Activated CD4-positive, alpha-beta T cell treated with anti-CD3 and anti-CD28 coated beads, Interleukin-2, Interleukin-4, amounts not matched to agents 100 ng/mL and 50 ng/mL, durations not matched to agents 16 hours and 8 hours (primary cell): ENCODE data around the gene KAZN.

ENCODE experiments used
- DNase-seq: peaks from one replicate; pipeline ENCODE4 v3.0.0-alpha.2; 2020; ENCODE audit warnings: low spot score

KAZN gene

DNA sequence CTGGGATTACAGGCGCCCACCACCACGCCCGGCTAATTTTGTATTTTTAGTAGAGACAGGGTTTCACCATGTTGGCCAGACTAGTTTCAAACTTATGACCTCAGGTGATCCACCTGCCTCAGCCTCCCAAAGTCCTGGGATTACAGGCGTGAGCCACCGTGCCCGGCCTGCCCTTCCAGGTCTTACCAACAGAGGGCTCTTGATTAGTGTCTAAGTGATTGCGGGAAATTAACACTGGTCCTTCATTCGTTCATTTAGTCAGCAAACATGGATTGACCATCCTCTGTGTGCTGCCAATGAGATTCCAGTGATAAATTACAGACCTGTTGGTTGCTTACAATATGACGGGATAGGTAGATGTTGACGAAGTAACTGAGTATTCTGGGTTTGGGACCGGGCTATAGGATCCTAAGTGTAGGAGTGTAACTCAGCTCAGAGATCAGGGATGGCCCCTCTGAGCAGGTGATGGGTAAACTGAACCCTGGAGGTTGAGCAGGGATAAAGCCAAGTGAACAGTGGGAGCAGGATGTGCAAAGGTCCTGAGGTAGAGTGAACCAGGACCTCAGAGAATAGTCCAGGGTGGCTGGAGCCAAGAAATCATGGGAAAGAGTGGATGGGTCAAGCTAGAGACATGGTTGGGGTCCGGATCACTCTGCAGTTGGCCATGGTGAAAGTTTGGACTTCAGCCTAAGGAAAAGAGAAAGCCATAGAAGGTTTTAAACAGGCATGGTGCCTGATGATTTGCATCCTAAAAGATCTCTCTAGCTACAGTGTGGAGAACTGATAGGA lies 171.2 kb downstream of the KAZN start:
- no peak for DNase-seq

DNA sequence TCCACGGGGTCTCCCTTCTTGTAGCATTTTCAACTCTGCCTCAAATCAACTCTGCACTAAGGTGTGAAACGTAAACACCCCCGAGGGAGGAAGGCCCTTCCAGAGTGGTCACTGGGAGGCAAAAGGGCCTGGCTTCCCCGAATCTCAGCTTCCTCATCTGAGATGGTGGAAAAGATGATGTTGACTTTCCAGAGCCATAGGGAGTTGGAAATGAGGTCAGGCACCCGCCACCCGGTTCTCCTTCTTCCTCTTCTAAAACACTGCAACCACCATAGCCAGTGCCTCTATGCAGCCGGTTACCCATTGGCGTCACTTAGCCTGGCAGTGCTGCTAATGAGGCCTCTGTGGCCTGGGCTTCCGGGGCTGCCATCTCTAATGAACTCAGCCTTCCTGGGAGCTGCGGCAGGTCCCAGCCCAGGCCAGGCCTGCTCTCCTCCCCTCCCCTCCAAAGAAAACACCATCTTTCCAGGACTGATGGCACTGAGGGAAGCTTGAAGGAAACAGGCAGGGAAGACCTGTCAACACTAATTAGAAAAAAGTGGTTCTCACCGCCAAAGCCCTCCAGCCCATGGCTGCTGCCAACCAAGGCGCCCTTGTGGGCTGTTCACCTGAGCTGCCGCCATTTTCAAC lies 175.0 kb downstream of the KAZN start:
- DNase-seq: no peak

DNA sequence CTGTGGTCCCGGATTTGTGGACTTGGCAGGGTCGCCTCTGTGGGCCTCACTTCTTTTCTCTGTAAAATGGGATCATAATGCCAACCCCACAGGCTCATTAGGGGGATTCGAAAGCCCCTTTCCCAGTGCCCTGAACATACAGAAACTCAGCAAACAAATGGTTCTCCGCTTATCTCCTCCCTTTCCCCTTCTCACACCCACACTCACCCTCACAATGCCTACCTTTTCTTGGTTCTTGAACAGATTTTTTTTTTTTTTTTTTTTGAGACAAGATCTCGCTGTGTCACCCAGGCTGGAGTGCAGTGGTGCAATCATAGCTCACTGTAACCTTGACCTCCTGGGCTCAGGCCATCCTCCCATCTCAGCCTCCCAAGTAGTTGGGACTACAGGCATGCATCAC lies 175.7 kb downstream of the KAZN start:
- DNase-seq: no peak

- DNase-seq: no peak
Measured at GRCh38 chr1:14774988-14775387, 176.5 kb downstream of the KAZN start.

DNA sequence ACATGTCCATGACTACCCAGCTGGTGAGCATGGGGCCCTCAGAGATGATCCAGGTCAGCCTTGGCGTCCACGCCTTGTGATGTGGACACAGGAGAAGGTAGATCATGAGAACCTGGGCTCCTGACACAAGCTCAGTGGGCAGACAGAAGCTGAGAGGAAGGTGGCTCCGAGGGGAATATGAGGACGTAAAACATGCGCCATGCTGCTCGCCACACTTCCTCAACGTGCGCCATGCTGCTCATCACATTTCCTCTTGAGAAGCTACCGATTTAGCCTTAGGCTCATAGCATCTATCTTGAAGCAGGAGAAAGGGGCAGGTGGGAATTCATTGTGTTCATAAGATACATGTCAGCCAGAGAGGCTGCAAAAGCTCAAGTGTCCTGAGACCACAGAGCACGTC lies 176.9 kb downstream of the KAZN start:
- no peak for DNase-seq

- DNase-seq: no peak
Measured at GRCh38 chr1:14777516-14778506, 179.3 kb downstream of the KAZN start.

GRCh38 chr1:14778541-14778897 lies 180.0 kb downstream of the KAZN start:
- DNase-seq: no peak

DNA sequence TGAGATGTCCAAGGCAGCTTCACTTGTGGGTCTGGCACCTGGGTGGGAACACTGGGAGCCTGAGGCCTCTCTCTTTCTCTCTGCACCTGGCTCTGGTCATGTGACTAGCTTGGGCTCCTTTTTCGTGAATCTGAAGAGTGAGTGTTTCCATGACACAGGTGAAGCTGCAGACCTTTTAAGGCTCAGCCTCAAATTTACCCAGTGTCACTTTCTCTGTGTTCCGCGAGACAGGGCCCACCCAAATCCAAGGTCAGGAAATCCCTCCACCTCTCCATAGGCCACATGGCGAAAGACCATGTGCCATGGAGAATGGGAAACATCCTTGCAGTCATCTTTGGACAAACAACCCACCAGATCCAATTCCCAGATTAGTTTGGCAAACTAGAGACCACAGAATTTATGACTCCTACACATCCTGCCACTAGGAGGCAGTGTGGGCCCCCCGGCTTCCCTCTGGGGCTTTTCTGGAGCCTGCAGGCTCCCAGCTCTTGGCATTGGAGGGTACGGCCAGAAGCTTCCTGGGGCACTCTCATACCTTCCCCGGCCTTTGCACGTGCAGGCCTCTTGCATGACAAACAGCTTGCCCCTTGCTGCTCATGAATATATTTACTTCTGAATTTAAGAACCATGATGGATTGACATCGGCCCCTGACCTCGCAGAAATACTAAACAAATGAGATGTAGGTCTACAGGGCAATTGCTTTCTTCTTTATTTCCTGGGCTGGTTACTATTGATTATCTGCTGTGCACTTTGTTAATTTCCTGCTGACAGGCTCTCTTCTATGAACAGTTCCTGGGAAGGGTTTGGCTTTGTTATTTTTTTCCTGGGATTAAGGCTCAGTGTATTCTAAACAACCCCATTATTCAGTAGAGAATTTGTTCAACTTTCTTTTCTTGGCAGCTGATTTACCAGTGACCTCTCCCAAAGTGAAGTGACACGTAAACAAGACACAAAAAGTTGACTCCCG lies 180.7 kb downstream of the KAZN start:
- DNase-seq: peak; percentile 13

DNA sequence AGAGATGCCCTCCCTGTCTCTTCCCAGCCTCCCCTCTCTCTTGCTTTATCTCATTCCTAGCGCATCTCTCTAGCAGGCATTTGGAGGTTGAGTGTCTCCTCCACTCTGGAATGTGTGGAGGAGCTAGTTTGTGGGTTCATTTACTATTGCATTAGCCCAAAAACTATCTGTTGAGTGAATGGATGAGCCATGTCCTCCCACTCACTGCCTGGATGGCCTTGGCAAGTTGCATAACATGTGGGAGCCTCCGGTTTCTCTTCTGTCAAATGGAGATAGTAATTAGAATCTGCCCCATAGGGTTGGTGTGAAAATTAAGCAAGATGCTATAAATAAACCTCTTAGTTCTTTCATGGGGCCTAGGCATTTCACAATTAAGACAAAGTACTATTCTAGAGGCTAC lies 181.8 kb downstream of the KAZN start:
- DNase-seq: no peak

DNA sequence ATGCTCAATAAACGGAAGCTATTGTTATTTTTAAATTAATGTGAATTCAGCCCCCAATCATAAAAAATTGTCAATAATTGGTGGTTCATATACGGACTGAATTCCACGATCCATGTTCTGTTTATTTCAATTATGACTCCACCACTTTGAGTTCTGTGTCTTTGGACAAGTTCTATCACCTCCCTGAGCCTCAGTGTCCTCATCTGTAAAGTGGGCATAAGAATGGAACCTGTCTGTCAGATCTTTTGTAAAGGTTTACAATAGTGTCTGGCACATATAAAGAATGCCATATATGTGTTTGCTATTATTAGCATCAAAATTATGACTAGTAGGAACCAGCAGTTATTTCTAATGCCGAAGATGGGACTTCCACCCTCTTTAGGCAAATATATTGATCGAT lies 183.3 kb downstream of the KAZN start:
- DNase-seq: no peak

DNA sequence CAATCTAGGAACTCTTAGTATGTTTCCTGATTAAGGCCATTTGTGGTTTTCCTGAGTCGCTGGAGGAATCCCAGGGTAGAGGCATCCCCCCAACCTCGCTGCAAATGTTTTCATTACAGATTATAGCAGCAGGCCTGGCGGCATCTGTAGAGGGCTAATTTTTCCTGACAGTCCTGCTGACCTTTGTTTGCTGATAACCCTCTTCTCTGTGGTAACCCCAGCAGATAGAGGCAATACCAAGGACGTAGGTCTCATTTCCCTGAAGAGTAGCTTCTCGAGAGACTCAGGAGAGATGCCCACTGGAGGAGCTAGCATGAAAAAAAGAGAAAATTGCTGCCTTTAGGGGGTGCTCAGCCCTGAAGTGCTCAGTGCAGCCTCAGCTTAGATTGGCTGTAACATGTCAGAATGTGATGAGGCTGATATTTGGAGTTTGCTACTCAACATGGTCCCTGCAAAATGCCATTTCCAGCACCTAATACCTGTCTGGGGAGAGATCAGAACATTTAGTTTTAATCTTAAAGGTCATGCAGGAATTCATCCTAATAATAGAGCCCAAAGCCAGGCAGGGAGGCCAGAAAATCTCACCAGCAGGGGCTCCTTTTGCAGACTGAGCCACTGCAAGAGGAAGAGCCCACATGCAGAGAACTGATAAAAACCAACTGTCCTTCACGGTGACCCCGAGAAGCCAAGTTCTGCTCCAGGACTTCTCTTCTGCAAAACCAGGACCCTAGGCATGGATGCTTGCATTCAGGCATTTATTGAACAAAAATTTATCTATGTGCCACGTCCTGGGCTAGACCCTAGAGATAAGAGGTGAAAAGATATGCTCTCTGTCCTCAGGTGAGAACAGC lies 184.5 kb downstream of the KAZN start:
- no peak for DNase-seq

DNA sequence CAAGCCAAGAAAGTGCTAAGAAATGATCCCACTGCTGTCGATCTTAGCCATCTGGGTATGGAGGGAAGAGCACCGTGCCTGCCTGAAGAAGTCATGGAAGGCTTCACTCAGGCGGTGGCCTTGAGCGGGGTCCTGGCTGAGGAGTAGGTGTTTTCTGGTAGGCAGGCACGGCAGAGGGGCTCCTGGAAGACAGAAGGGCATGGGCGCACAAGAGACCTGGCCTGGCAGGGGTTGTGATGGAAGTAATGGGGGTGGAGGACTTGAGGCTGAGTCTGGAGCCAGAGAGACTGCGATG lies 185.1 kb downstream of the KAZN start:
- no peak for DNase-seq

GRCh38 chr1:14784790-14785773 lies 186.6 kb downstream of the KAZN start:
- DNase-seq: no peak

DNA sequence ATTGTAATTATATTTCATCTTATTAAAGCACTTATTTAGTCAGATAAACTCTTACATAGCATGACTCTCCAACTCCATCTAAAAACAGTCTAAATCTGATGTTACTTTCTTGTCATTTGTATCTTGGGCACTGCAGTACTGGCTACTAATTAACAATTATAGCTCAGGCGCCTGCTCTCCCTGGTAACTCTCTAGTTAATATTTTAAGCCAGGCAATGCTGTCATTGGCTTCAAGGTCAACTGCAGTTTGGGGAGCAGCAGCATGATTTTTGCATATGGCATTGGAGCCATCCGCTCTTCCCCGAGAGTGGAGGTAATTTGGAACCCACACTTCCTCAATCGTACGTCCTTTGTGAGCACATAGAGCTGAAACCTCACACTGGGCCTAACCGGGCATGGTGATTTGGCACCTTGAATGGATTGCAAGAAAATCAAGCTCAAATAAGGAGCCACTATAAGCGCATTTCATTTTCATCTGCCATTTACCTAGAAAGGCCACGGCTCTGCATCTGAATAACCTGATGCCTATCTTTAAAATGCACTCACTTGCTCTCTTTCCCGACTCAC lies 187.7 kb downstream of the KAZN start:
- DNase-seq: no peak

- DNase-seq: no peak
Measured at GRCh38 chr1:14786681-14787080, 188.2 kb downstream of the KAZN start.

GRCh38 chr1:14787604-14788003 lies 189.1 kb downstream of the KAZN start:
- no peak for DNase-seq

DNA sequence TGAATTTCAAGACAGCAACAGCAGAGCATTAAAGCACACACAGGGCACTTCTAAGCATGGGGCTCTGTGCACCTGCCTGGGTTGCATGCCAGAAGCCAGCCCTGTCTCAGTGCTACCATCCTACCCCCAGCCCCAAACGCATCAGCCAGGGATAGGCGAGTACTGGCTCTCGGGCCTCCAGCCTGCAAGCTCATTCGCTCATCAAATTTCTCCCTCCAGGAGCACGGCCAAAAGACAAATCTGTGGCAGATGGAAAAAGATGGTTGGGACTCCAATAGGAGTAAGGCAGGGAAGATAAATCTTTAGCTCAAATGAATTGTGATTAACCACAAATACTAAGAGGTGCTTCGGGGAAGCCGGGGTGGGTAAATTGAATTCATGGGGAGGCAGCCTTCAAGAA lies 189.6 kb downstream of the KAZN start:
- no peak for DNase-seq

- no peak for DNase-seq
Measured at GRCh38 chr1:14790982-14791381, 192.5 kb downstream of the KAZN start.

DNA sequence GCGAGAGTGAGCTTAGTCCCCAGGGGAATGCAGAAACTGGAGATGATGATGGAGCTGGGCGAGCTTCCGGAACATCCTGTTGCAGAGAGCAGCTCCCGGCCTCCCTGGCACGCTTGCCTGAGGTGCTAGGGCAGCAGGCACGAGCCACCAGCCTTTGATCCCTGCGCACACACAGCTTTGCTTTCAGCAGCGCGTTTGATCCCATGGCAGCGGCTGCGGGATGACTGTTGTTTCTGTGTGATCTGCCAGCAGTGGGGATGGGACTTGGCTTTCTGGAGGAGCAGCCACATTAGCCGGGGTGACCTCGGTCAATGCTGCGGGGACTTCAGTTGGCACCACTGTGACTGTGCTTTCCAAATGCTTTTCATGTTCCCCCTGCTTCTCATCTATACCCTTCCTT lies 193.2 kb downstream of the KAZN start:
- DNase-seq: no peak
